Endothelial cell of umbilical vein (primary cell): ENCODE measurements around the gene KIZ. TPM values are rescaled to one million over a fixed set of nuclear protein-coding genes. Genes with fewer than 3 reads are reported as not detected.

Experiments used
- BruUV-seq: library from RNA; stranded (reverse); fragments of 400-500 nt; replicated peaks from 2 replicates; lab custom pipeline; 2021; lab: Mats Ljungman, UMichigan
- CTCF ChIA-PET: fragments of 300-600, 350-600 bp; sonication (Branson Sonifier 250); formaldehyde crosslinking; loops from one replicate; lab custom pipeline; 2021; ENCODE audit warnings: antibody characterized with exemption, inconsistent platforms; lab: Charles Lee
- POLR2A ChIA-PET: fragments of 300-600, 350-600 bp; sonication (Branson Sonifier 250); formaldehyde crosslinking; loops from one replicate; lab custom pipeline; 2021; ENCODE audit warnings: antibody characterized with exemption, inconsistent platforms; lab: Charles Lee
- DNase-seq: peaks from one replicate; pipeline ENCODE4 v3.0.0-alpha.2; 2011; ENCODE audit warnings: low read depth, low spot score
- FAIRE-seq: peaks from 2 replicates; lab custom pipeline; 2011; peaks lifted over from hg19 to GRCh38; lab: Jason Lieb, UNC
- H2AFZ ChIP-seq: 2 replicates; pipeline ENCODE4 v1.6.0; 2012; ENCODE audit warnings: low read depth, low read length, control low read depth, inconsistent platforms
- H3K27ac ChIP-seq: 2 replicates; pipeline ENCODE4 v1.5.1; 2011; ENCODE audit warnings: low read depth, mild to moderate bottlenecking, control low read depth, low read length, moderate library complexity; ENCODE audit not compliant: insufficient read depth
- H3K27me3 ChIP-seq, 2 experiments: 2 replicates each; pipeline versions ENCODE4 v1.6.0 to v1.6.1; 2011; ENCODE audit warnings: low read length in 2 of 2, mixed read lengths in 1 of 2; ENCODE audit not compliant: control insufficient read depth in 2 of 2, insufficient read depth in 2 of 2
- H3K36me3 ChIP-seq, 2 experiments: 2 replicates in 1 of 2; 3 replicates in 1 of 2; pipeline ENCODE4 v1.5.1; 2011; ENCODE audit warnings: low read length in 2 of 2, mild to moderate bottlenecking in 1 of 2, moderate library complexity in 1 of 2; ENCODE audit not compliant: control insufficient read depth in 2 of 2, insufficient read depth in 2 of 2; ENCODE audit errors: extremely low read depth in 1 of 2
- H3K4me1 ChIP-seq: 3 replicates; pipeline ENCODE4 v1.5.1; 2011; ENCODE audit warnings: mild to moderate bottlenecking, low read length; ENCODE audit not compliant: control insufficient read depth, insufficient read depth; ENCODE audit errors: extremely low read depth
- H3K4me2 ChIP-seq: 2 replicates; pipeline ENCODE4 v1.6.1; 2011; ENCODE audit warnings: low read length, control low read depth, mixed read lengths; ENCODE audit not compliant: insufficient read depth
- H3K4me3 ChIP-seq, 3 experiments: fragments of 200-600 bp in 1 of 3; sonication (generic), shearing (Covaris generic) in 1 of 3; replicated peaks in 1 of 3; 2 replicates each; pipeline ENCODE4 v1.5.1; 2011 to 2016; ENCODE audit warnings: control low read depth in 3 of 3, low read length in 3 of 3, mild to moderate bottlenecking in 2 of 3, inconsistent platforms in 1 of 3, low read depth in 1 of 3, moderate library complexity in 1 of 3; ENCODE audit not compliant: insufficient read depth in 1 of 3
- H3K79me2 ChIP-seq: 2 replicates; pipeline ENCODE4 v1.6.0; 2012; ENCODE audit warnings: low read length, inconsistent platforms; ENCODE audit not compliant: control insufficient read depth, insufficient read depth
- H3K9ac ChIP-seq: replicated peaks from 2 replicates; pipeline ENCODE3; 2011; ENCODE audit warnings: low read length, control low read depth; ENCODE audit not compliant: insufficient read depth; ENCODE audit errors: extremely low read depth
- H3K9me1 ChIP-seq: replicated peaks from 3 replicates; pipeline ENCODE4 v1.6.0; 2011; ENCODE audit warnings: mild to moderate bottlenecking, low read length; ENCODE audit not compliant: control insufficient read depth, insufficient read depth; ENCODE audit errors: extremely low read depth
- H3K9me3 ChIP-seq: replicated peaks from 2 replicates; pipeline ENCODE4 v1.5.1; 2012; ENCODE audit warnings: low read length, inconsistent platforms; ENCODE audit not compliant: control insufficient read depth, insufficient read depth
- H4K20me1 ChIP-seq: replicated peaks from 2 replicates; pipeline ENCODE3; 2011; ENCODE audit warnings: mild to moderate bottlenecking, low read length; ENCODE audit not compliant: control insufficient read depth, insufficient read depth; ENCODE audit errors: extremely low read depth
- EZH2 ChIP-seq: IDR thresholded peaks from 2 replicates; pipeline ENCODE4 v1.6.1; 2012; ENCODE audit warnings: borderline replicate concordance, low read depth, mild to moderate bottlenecking, moderate library complexity, low read length, inconsistent platforms; ENCODE audit not compliant: severe bottlenecking
- FOS ChIP-seq: IDR thresholded peaks from 2 replicates; pipeline ENCODE4 v1.6.1; 2011; ENCODE audit warnings: mild to moderate bottlenecking, low read length, moderate library complexity, borderline replicate concordance; ENCODE audit not compliant: insufficient read depth
- GATA2 ChIP-seq: IDR thresholded peaks from 2 replicates; pipeline ENCODE4 v1.7.0; 2011; ENCODE audit warnings: low read depth, mild to moderate bottlenecking, moderate library complexity, mixed read lengths, low read length; ENCODE audit not compliant: insufficient read length, insufficient read depth
- JUN ChIP-seq: IDR thresholded peaks from 2 replicates; pipeline ENCODE4 v1.6.1; 2011; ENCODE audit warnings: borderline replicate concordance, low read depth; ENCODE audit not compliant: insufficient read length, insufficient read depth
- MYC ChIP-seq: IDR thresholded peaks from one replicate; pipeline ENCODE4 v1.6.1; 2011; ENCODE audit warnings: mild to moderate bottlenecking, low read depth, low read length
- POLR2A ChIP-seq: IDR thresholded peaks from 2 replicates; pipeline ENCODE4 v1.6.1; 2012; ENCODE audit warnings: low read depth, mild to moderate bottlenecking, control low read depth, low read length
- POLR2AphosphoS5 ChIP-seq: IDR thresholded peaks from 2 replicates; pipeline ENCODE4 v1.6.1; 2012; ENCODE audit warnings: low read depth, mild to moderate bottlenecking, control low read depth, low read length, moderate library complexity; ENCODE audit not compliant: insufficient read depth
- dilution Hi-C: fragments of 300-500 bp; cut with MboI; formaldehyde crosslinking; loops from one replicate; pipeline ENCODE4 v1.15.0; 2019; ENCODE audit warnings: low sequenced_read_pairs; ENCODE audit not compliant: extremely low pct_ligation_motif_present
- intact Hi-C: fragments of 100-400 bp; cut with micrococcal nuclease; formaldehyde crosslinking; loops from one replicate; pipeline ENCODE4 v1.10.0; 2022
- polyA plus RNA-seq, 4 experiments: library from polyadenylated mRNA; depleted of rRNA in 3 of 4; stranded (reverse) in 3 of 4; unstranded in 1 of 4; fragments of >200 nt; gene quantifications; 2 replicates each; pipeline versions ENCODE4 v1.2.1 to v1.2.3, GENCODE V29; 2011 to 2012; ENCODE audit warnings: missing spikeins in 1 of 4
- total RNA-seq: library from RNA; stranded (reverse); gene quantifications from 2 replicates; pipeline ENCODE4 v1.2.3, GENCODE V29; 2021
- TF ChIP-seq, protein P1 (sequence below): IDR thresholded peaks from 2 replicates; pipeline ENCODE4 v1.6.1; 2011; ENCODE audit not compliant: insufficient read depth, insufficient read length
- TF ChIP-seq, protein P2 (sequence below), 2 donors: IDR thresholded peaks; 1 replicate in 1 of 2; 2 replicates in 1 of 2; pipeline ENCODE4 v1.5.1; 2011; ENCODE audit warnings: low read length in 2 of 2, mild to moderate bottlenecking in 2 of 2, moderate library complexity in 2 of 2, control low read depth in 1 of 2, inconsistent platforms in 1 of 2, low read depth in 1 of 2; ENCODE audit not compliant: insufficient read depth in 1 of 2; ENCODE audit errors: extremely low read depth in 1 of 2

KIZ gene
- total and polyA plus RNA-seq, 2 donors (not counting 3 experiments of a cell fraction or from before 2014, with no cell fraction given), result 3.9 to 7.3 TPM

DNA sequence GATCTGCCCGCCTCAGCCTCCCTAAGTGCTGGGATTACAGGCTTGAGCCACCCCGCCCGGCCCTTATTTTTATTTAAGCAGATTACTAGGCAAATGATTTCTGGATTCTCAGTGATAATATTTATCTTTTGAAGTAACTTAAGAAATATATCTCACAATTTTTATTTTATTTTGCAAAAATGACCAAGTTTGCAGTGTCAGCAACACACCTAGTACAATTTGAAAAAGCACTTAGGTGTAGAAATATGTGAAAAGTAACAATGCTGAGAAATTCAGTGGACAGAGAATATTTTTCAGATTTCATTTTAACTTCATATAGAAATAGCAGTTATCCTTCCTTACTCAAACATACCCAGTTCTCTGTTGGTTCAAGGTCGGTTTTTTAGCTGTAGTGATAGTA, 98.3 kb downstream of the KIZ start:
- ChIA-PET CTCF (interaction anchor here (2.6 kb wide), 1 partner anchor 11 kb away, joined by 18 read pairs; no protein-coding TSS in a partner anchor), POLR2A (no interaction called here)
- Histone ChIP-seq H3K27ac (no peak overlapping the region), H2AFZ (no peak overlapping the region), H3K9me3 (no peaks in the 10 kb centered on the region), H3K27me3 (no peaks in the 10 kb centered on the region), H3K36me3 (no peaks in the 10 kb centered on the region), H3K79me2 (no peaks in the 10 kb centered on the region), H3K4me2 (no peak overlapping the region), H3K9me1 (no peaks in the 10 kb centered on the region), H4K20me1 (no peaks in the 10 kb centered on the region), H3K4me1 (no peaks in the 10 kb centered on the region), H3K4me3 (no peak overlapping the region), H3K9ac (no peak overlapping the region)
- TF ChIP-seq JUN, result no peak
- TF ChIP-seq POLR2A, result no peak
- TF ChIP-seq POLR2AphosphoS5, result no peak
- TF ChIP-seq EZH2, result no peak
- TF ChIP-seq, protein P1, sequence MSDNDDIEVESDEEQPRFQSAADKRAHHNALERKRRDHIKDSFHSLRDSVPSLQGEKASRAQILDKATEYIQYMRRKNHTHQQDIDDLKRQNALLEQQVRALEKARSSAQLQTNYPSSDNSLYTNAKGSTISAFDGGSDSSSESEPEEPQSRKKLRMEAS, result no peak
- no peak for TF ChIP-seq MYC
- no peak for TF ChIP-seq GATA2
- TF ChIP-seq, protein P2, sequence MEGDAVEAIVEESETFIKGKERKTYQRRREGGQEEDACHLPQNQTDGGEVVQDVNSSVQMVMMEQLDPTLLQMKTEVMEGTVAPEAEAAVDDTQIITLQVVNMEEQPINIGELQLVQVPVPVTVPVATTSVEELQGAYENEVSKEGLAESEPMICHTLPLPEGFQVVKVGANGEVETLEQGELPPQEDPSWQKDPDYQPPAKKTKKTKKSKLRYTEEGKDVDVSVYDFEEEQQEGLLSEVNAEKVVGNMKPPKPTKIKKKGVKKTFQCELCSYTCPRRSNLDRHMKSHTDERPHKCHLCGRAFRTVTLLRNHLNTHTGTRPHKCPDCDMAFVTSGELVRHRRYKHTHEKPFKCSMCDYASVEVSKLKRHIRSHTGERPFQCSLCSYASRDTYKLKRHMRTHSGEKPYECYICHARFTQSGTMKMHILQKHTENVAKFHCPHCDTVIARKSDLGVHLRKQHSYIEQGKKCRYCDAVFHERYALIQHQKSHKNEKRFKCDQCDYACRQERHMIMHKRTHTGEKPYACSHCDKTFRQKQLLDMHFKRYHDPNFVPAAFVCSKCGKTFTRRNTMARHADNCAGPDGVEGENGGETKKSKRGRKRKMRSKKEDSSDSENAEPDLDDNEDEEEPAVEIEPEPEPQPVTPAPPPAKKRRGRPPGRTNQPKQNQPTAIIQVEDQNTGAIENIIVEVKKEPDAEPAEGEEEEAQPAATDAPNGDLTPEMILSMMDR (IDR thresholded peaks at IDR 0.05; ENCODE audit: extremely low read depth in 1 of 2, insufficient read depth in 1 of 2, low read depth in 1 of 2, low read length in 2 of 2), result no peak
- TF ChIP-seq FOS, result no peak
- intact Hi-C loops (no loop called here), dilution Hi-C loops (no loop called here)
- FAIRE-seq (no peak), DNase-seq (no peak)
- no TSS peak for BruUV-seq
